ENCODE data around the gene AMIGO3.
"Not testable (repeated sequence)": the region's sequence is repeated elsewhere in the genome, so short reads cannot be mapped to it uniquely, and the experiment has no call there.

Gene AMIGO3

DNA sequence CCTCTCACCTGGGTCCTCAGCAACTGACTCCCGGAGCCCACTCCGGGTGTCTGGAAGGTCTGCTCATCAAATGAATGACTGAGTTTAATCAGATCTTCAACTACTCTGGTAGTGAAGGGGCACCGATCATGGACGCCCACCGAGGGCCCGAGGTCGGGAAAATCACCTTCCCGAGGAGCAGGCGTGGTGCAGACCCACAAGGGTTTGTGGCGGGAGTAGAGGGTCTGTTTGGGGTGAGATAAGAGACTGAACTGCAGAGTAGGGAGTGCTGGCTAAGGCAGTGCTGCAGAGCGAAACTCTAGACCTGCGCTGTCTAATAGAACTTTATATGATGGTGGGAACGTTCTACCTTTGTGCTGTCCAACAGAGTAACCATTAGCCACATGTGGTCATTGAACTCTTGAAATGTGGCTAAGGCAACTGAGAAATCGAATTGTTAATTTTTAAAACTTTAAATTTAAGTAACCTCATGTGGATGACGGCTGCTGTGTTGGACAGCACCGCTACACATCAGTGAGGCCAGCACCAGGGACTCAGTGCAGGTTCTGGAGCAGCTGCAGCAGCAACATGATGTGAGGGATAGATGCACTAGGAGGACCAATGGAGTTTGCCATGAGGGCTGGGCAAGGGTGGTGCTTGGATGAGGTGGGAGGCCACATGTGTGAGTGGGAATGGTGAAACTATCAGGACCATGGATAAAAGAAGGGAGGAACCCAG, 29.4 kb downstream of the AMIGO3 start:
- not testable (repeated sequence) for FAIRE-seq

DNA sequence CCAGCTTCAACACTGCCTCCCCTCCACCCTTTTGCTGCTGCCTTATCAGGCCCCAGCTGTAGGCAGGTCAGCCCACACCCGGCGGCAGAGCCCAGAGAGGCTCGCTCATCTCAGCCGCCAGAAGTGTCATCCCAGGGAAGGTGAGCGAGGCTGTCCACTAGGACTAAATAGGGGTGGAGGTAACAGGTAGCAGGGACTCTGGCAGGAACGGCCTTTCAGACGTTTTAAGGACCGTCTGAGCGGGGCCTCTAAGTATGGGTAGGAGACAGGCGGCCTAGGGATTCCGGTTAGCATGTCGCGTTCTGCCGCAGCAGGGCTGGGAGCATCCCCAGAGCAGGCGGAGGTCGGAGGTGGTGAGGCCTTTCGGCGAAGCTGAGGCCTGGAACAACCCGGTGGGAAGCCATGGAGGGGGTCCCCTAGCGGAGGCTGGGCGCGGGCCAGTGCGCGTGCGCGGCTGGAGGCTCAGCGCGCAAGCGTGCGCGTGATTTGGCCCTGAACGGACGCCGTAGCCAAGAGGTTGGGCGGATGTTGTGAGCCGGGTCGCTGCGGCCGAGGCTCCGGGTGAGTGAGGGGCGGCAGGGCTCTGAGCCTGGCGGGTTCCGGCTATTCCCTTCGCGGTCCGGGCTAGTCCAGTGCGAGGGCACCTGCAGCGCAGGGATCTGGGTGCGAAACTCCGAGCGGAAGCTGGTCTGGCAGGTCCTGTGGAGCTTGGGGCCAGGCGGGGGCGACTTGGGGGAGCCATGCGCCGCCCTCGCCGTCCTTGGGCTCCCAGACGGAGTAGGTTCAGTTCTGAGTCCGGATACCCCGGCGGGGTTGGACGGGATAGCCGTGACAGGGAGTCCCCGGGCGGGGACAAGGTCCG, 30.2 kb downstream of the AMIGO3 start, which contains the start of the genes MST1 and RNF123:
TSS of gene MST1 (minus strand) at position 429 of the 862 bp plus-strand sequence. CDS start 783 bp downstream, outside the sequence.
TSS of gene RNF123 (plus strand) at position 512 of the 862 bp plus-strand sequence. CDS start 1,609 bp downstream, outside the sequence.
- TF ChIP-seq POLR2A (IDR thresholded peaks at IDR 0.05; ENCODE audit: low read depth, low read length) (peak; percentile 66; the same call in 1 of the 2 replicates), TAF1 (IDR thresholded peaks at IDR 0.05; ENCODE audit: borderline replicate concordance, low read depth, low read length) (no peak), POLR2AphosphoS5 (IDR thresholded peaks at IDR 0.05; ENCODE audit: low read depth, low read length) (peak; percentile 60)
- DNase-seq (ENCODE audit: insufficient read length) (peak; percentile 98), FAIRE-seq (peak; percentile 27)

More for the DNA sequence above, 29.4 kb downstream of the AMIGO3 start:
- DNase-seq (ENCODE audit: insufficient read length), result not testable (repeated sequence)

DNA sequence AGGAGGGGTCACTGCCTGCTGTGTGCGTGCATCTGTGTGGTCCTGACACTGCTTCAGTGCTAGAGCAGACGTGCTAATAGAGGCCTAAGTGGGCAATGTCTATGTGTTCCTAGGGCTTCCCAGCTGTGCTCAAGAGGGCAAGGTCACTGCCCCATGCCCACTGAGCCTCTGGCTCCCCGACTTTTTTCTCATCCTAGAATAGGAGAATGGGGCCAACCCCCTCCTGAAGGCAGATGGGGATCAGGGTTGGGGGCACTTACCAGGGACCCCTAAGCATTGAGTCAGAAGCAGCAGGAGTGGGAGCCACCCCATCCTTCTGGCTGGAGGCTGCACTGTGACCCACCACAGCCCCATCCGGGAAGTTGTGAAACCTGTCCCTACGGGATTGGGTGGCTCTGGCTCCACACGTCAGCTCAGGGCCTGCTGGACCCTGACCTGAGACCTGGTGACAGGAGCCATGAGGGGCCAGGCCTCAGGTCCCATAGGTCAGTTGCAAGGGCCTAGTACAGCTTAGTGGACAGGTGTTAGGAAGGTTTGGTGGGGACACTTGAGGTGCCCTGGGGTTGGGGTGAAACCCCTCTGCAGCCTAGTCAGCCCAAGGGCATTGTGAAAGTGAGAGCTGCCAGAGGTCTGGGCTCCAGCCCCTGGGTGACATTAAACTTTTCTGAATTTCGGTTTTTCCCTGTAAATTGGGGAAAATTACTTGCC, 31.0 kb downstream of the AMIGO3 start:
- DNase-seq (ENCODE audit: insufficient read length); FAIRE-seq: not testable (repeated sequence)

DNA sequence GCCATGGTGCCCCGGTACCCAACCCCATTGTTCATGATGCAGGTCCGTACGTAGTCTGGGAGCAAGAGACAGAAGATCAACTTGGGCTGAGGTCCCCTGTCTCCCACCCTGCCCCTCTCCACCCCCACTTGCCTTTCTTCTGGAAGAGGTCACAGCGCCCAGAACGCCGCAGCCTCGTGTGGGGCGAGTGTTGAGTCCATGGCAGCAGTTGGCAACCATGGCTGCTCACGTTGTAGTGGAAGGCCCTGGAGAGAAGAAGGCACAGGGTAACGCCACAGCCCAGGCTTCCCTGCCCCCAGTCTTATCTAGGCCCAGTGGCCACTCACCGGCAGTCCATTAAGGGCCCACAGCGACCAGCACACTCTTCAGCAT, 32.1 kb downstream of the AMIGO3 start:
- not testable (repeated sequence) for FAIRE-seq; DNase-seq (ENCODE audit: insufficient read length)

DNA sequence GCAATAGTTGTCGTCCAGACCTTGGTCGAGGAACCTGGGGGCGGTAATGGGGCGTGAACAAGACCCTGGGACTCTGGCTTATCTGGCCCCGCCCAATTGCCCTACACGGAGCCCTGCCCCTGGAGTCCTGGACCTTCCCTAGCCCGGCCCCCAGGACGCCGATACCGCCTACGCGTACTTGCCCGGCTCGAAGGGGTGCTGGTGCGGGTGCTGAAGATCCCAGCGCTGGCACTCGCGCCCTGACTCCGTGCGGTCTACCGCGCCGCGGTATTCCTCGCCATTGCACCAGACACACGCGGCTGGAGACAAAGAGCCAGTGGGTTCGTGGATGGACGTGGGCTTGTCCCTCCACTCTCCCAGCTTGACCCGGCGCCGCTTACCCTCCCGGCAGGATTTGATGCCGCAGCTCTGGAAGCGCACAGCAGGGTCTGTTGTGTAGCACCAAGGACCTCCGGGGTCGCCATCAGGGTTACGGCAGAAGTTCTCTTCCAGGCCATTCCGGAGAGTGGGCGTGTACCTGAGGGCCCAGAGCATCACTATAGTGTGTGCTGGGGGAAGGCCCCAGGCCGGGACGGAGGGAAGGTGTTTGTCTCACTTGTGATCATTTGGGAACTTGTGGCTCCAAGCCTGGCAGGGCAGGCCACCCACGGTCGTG, 32.6 kb downstream of the AMIGO3 start:
- DNase-seq (ENCODE audit: insufficient read length); FAIRE-seq: not testable (repeated sequence)

DNA sequence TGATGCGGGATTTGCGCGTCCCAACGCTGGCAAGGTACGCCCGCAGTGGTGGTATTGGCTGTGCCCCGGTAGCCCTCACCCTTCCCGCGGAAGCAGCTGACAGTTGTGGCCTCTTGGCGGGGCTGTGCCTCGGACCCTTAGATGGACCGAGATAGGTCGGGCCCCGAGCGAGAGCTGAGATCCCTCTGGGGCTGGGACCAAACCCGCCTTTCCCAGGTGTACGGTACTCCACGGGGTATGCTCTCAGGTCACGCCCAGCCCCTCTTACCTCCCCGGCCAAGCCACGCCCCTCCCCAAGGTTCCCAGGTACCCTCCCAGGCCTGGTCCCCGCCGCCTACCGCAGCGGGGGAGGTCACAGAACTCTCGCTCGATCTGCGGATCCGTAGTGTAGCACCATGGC, 33.1 kb downstream of the AMIGO3 start:
- not testable (repeated sequence) for FAIRE-seq; DNase-seq (ENCODE audit: insufficient read length)

DNA sequence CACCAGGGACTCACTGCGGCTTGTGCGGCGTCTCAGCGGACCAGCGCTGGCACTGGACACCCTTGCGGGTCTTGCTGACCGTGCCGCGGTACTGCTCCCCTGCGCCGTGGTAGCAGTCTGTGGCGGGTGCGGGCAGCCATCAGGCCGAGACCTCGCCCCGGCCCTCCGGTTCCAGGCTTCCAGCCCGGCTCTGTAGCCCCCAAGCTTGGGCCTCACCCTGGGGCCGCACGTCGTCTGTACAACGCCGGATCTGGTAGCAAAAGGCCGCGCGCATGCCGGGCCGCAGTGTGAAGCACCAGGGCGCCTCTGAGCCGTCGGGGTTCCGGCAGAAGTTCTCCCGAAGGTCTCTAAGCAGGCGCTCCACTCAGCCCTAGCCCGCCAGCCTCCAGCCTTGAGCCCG, 33.6 kb downstream of the AMIGO3 start:
- not testable (repeated sequence) for DNase-seq (ENCODE audit: insufficient read length); FAIRE-seq

DNA sequence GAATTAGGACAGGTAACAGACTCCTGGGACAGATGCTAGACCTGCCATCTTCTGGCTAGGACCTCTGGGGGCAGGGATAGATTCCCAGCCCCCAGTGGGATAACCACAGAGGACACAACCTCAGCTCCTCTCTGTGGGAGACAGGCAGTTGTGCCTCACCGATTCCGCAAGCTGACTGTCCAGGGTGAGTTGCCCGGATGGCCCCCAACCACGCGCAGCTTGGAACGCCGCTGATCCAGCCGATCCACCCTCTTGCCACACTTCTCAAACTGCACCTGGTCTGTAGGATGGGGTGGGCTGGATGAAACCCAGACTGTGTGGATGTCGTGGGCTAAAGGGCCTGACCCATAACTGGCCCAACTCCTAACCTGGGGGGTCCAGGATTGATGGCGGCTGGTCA, 34.4 kb downstream of the AMIGO3 start:
- not testable (repeated sequence) for FAIRE-seq

DNA sequence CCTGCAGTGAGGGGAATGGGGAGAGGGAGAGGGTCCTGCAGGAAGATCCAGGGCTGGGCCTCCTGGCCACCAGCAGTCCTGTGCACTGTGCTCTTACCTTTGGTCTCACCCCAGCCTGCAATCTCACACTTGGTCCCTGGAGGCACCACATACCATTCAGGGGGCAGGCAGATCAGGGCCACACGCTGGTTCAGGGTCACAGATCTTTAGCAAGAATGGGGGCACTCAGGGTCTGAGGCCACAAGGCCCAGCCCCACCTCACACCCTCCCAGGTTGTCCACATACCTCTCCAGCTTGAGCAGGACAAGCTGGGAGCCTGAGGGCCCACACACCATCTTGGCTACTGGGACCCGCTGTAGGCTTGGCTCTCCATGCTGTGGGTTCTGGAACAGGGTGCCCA, 35.0 kb downstream of the AMIGO3 start:
- not testable (repeated sequence) for DNase-seq (ENCODE audit: insufficient read length); FAIRE-seq

More for the DNA sequence above, 34.4 kb downstream of the AMIGO3 start:
- DNase-seq (ENCODE audit: insufficient read length), result not testable (repeated sequence)

DNA sequence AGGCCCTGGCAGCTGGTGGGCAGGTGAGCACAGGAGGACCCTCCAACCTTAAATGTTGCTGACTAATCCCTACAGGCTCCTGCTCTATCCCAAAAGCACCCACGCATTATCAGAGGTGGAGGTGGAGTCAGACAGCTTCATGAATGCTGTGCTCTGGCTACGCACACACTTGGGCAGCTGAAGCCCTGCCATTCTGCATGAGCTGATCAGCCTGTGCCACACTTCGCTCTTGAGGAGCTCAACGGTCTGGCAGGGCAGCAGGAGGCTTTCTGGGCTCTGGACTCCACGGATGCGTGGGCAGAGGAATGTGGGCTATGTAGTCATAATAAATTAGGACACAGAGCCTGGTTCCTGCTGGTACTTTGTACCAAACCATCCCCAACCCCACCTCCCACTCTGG, 36.3 kb downstream of the AMIGO3 start:
- DNase-seq (ENCODE audit: insufficient read length) (no peak), FAIRE-seq (no peak)
- TF ChIP-seq POLR2A (IDR thresholded peaks at IDR 0.05; ENCODE audit: low read depth, low read length) (no peak), TAF1 (IDR thresholded peaks at IDR 0.05; ENCODE audit: borderline replicate concordance, low read depth, low read length) (no peak), POLR2AphosphoS5 (IDR thresholded peaks at IDR 0.05; ENCODE audit: low read depth, low read length) (no peak)

DNA sequence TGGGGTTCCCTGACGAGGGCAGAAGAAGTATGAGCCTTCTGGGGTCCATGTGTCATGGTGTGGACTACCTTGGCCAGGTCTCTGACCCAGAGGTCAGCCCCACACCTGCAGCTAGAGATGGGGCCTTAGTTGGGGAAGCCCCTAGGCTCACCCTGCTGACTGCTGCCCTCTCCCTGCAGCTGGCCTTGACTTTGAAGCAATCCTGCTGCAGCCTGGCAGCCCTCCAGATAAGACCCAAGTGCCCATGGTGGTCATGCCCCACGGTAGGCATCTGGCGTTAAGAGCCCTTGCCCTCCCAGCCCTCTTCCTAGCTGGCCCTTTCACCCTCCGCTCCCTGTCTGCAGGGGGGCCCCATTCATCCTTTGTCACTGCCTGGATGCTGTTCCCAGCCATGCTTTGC, 37.9 kb downstream of the AMIGO3 start:
- DNase-seq (ENCODE audit: insufficient read length) (no peak), FAIRE-seq (no peak)
- TF ChIP-seq POLR2A (IDR thresholded peaks at IDR 0.05; ENCODE audit: low read depth, low read length), result no peak
- no peak for TF ChIP-seq TAF1 (IDR thresholded peaks at IDR 0.05; ENCODE audit: borderline replicate concordance, low read depth, low read length)
- TF ChIP-seq POLR2AphosphoS5 (IDR thresholded peaks at IDR 0.05; ENCODE audit: low read depth, low read length), result no peak

DNA sequence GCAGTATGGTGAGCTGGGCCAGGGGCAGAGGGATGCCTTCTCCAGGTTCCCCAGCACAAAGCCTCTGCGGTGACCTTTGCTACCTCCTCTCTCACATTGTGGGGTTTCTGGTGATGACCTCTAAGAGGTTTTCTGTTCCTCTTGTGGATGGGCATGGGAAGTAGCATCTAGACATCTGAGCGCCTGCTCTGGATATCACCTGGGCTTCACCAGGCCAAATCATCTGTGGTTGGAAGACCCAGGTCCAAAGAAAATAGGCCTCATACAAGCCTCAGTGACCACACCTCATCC, 38.3 kb downstream of the AMIGO3 start:
- FAIRE-seq (no peak), DNase-seq (ENCODE audit: insufficient read length) (no peak)
- no peak for TF ChIP-seq POLR2AphosphoS5 (IDR thresholded peaks at IDR 0.05; ENCODE audit: low read depth, low read length)
- no peak for TF ChIP-seq POLR2A (IDR thresholded peaks at IDR 0.05; ENCODE audit: low read depth, low read length)
- no peak for TF ChIP-seq TAF1 (IDR thresholded peaks at IDR 0.05; ENCODE audit: borderline replicate concordance, low read depth, low read length)

All from GM12892 (cell line).